Body of pancreas (tissue), 4 donors: ENCODE results near the gene CEP250.

Experiments used
- POLR2A ChIP-seq, 3 donors: fragments of 450-650 bp; IDR thresholded peaks; one replicate each; pipeline ENCODE4 v1.6.1; 2016; ENCODE audit warnings: antibody characterized with exemption in 3 of 3, mild to moderate bottlenecking in 2 of 3
- TF ChIP-seq, protein P1 (sequence below), 7 experiments: fragments of 450-650 bp in 4 of 7; fragments of 200-600 bp in 3 of 7; sonication (generic) in 3 of 7; IDR thresholded peaks; one replicate each; pipeline ENCODE4 v1.5.1; 2016 to 2019; ENCODE audit warnings: antibody characterized with exemption in 7 of 7

- TF ChIP-seq, protein P1, sequence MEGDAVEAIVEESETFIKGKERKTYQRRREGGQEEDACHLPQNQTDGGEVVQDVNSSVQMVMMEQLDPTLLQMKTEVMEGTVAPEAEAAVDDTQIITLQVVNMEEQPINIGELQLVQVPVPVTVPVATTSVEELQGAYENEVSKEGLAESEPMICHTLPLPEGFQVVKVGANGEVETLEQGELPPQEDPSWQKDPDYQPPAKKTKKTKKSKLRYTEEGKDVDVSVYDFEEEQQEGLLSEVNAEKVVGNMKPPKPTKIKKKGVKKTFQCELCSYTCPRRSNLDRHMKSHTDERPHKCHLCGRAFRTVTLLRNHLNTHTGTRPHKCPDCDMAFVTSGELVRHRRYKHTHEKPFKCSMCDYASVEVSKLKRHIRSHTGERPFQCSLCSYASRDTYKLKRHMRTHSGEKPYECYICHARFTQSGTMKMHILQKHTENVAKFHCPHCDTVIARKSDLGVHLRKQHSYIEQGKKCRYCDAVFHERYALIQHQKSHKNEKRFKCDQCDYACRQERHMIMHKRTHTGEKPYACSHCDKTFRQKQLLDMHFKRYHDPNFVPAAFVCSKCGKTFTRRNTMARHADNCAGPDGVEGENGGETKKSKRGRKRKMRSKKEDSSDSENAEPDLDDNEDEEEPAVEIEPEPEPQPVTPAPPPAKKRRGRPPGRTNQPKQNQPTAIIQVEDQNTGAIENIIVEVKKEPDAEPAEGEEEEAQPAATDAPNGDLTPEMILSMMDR (IDR thresholded peaks at IDR 0.05) = no peak
- no peak for TF ChIP-seq POLR2A (IDR thresholded peaks at IDR 0.05)
Observed at GRCh38 chr20:35552914-35553313, 97.5 kb downstream of the CEP250 start.
